Measurements from ENCODE around the gene NLN. TPM values are rescaled to one million over a fixed set of nuclear protein-coding genes. Genes with fewer than 3 reads are reported as not detected.

The NLN gene
- total RNA-seq, 4 donors from 2014 or later: 8.7 to 11.9 (median 9.1) TPM

DNA sequence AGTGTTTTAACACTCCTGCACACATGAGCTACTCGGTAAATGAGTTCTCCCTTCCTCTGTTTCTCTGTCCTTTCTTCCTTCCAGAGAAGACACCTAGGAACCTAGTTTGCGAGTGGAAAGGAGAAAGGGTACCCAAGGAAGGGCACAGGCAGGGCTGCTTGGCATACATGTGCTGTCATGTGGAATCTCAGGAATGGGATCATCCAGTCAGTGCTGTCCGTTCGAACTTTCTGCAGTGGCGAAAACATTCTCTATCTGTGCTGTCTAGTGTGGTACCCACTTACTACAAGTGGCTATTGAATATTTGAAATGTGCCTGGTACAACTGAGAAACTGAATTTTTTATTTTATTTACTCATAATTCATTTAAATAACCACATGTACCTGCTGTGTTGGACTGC is 28.0 kb downstream of the NLN start:
- WGBS: 95% methylated on average over 5 of the region's 5 CpGs
- TF ChIP-seq POLR2AphosphoS5 (IDR thresholded peaks at IDR 0.05) (no peak), POLR2A (IDR thresholded peaks at IDR 0.05; ENCODE audit: low read depth) (no peak), EP300 (IDR thresholded peaks at IDR 0.05) (no peak)
- TF ChIP-seq, protein P1, sequence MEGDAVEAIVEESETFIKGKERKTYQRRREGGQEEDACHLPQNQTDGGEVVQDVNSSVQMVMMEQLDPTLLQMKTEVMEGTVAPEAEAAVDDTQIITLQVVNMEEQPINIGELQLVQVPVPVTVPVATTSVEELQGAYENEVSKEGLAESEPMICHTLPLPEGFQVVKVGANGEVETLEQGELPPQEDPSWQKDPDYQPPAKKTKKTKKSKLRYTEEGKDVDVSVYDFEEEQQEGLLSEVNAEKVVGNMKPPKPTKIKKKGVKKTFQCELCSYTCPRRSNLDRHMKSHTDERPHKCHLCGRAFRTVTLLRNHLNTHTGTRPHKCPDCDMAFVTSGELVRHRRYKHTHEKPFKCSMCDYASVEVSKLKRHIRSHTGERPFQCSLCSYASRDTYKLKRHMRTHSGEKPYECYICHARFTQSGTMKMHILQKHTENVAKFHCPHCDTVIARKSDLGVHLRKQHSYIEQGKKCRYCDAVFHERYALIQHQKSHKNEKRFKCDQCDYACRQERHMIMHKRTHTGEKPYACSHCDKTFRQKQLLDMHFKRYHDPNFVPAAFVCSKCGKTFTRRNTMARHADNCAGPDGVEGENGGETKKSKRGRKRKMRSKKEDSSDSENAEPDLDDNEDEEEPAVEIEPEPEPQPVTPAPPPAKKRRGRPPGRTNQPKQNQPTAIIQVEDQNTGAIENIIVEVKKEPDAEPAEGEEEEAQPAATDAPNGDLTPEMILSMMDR (IDR thresholded peaks at IDR 0.05): no peak
- intact Hi-C loops (cut with DNase I): no loop called here

DNA sequence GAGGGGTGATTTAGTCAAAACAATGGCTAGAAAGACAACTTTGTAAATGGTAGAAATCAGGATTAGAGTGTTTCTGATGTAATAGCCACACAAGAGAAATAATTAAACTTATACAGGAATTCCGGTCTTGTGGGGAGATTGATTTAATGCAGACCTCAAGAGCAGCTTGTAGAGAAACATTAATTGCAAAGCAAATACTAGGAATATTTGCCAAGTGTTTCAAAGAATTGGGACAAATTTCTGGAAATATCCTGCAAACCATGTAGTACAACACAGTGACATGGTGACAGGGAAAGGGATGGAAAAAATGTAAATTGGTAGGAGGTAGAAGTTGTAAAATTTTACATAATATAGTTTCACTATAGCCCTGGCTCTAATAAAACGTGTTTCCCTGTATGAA is 28.9 kb downstream of the NLN start:
- H3K27ac ChIP-seq (replicated peaks in 1 of 4): no peak overlapping the region
- H3K9me3 ChIP-seq: no peaks in the 10 kb centered on the region
- H3K27me3 ChIP-seq: no peaks in the 10 kb centered on the region
- TF ChIP-seq POLR2AphosphoS5 (IDR thresholded peaks at IDR 0.05): no peak
- TF ChIP-seq POLR2A (IDR thresholded peaks at IDR 0.05; ENCODE audit: low read depth): no peak
- TF ChIP-seq, protein P1 (IDR thresholded peaks at IDR 0.05): no peak
- no peak for TF ChIP-seq EP300 (IDR thresholded peaks at IDR 0.05)
- WGBS: 76% methylated on average over 2 of the region's 2 CpGs
- peaks cover 0 to 3% (median 0%) of the 10 kb centered on the region in 4 donors for H3K4me1 ChIP-seq
- no peak for DNase-seq (ENCODE audit: extremely low spot score)
- H3K4me3 ChIP-seq: no peak overlapping the region
- intact Hi-C loops (cut with DNase I): no loop called here
- no peaks in the 10 kb centered on the region for H3K36me3 ChIP-seq

More for the DNA sequence above, 28.0 kb downstream of the NLN start:
- H3K4me3 ChIP-seq: no peak overlapping the region
- no peak for DNase-seq (ENCODE audit: extremely low spot score)
- no peaks in the 10 kb centered on the region for H3K27me3 ChIP-seq
- H3K27ac ChIP-seq (replicated peaks in 1 of 4): no peak overlapping the region
- no peaks in the 10 kb centered on the region for H3K36me3 ChIP-seq
- peaks cover 0 to 3% (median 0%) of the 10 kb centered on the region in 4 donors for H3K4me1 ChIP-seq
- no peaks in the 10 kb centered on the region for H3K9me3 ChIP-seq

DNA sequence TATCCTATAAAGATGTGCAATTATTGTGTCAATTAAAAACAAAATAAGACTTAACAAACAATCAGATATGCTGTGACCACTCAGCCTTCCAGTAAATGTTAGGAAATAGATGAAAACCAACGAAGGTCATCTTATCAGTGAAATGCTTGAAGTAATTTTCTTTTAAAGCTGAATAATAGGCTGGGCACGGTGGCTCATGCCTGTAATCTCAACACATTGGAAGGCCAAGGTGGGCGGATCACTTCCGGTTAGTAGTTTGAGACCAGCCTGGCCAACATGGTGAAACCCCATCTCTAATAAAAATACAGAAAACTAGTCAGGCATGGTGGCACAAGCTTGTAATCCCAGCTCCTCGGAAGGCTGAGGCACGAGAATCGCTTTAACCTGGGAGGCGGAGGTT is 31.2 kb downstream of the NLN start:
- peaks cover 0 to 3% (median 0%) of the 10 kb centered on the region in 4 donors for H3K4me1 ChIP-seq
- no peak for DNase-seq (ENCODE audit: extremely low spot score)
- intact Hi-C loops (cut with DNase I): no loop called here
- H3K27me3 ChIP-seq: no peaks in the 10 kb centered on the region
- WGBS: 96% methylated on average over 8 of the region's 8 CpGs
- no peaks in the 10 kb centered on the region for H3K36me3 ChIP-seq
- H3K4me3 ChIP-seq: no peak overlapping the region
- no peaks in the 10 kb centered on the region for H3K9me3 ChIP-seq
- H3K27ac ChIP-seq (replicated peaks in 1 of 4): no peak overlapping the region
- no peak for TF ChIP-seq EP300 (IDR thresholded peaks at IDR 0.05)
- no peak for TF ChIP-seq POLR2AphosphoS5 (IDR thresholded peaks at IDR 0.05)
- TF ChIP-seq POLR2A (IDR thresholded peaks at IDR 0.05; ENCODE audit: low read depth): no peak
- TF ChIP-seq, protein P1 (IDR thresholded peaks at IDR 0.05): no peak

DNA sequence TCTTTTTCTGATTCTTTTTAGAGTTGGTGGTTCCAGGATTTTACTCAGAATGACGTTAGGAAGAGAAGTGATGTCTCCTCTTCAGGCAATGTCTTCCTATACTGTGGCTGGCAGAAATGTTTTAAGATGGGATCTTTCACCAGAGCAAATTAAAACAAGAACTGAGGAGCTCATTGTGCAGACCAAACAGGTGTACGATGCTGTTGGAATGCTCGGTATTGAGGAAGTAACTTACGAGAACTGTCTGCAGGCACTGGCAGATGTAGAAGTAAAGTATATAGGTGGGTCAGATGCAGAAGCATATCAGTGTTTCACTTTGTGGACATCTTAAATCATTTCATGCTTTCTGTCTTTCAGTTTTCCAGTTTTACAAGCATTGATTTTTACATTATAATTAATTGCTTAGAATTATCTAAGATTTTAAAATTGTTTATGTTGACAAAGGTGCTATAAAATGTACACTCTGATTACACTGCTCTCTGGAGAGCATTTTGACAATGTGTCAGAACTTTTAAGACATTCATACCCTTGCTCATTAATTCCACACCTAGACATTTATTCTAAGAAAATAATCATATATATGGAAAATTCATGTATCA is 36.6 kb downstream of the NLN start:
- peaks cover 0 to 7% (median 2%) of the 10 kb centered on the region in 4 donors for H3K4me1 ChIP-seq
- H3K9me3 ChIP-seq: no peaks in the 10 kb centered on the region
- H3K36me3 ChIP-seq: peaks cover 0 to 18% (median 2%) of the 10 kb centered on the region in 4 donors
- intact Hi-C loops (cut with DNase I): no loop called here
- H3K27ac ChIP-seq (replicated peaks in 1 of 4): no peak overlapping the region
- no peak for TF ChIP-seq POLR2A (IDR thresholded peaks at IDR 0.05; ENCODE audit: low read depth)
- TF ChIP-seq, protein P1 (IDR thresholded peaks at IDR 0.05): no peak
- TF ChIP-seq EP300 (IDR thresholded peaks at IDR 0.05): no peak
- no peaks in the 10 kb centered on the region for H3K27me3 ChIP-seq
- no peak for DNase-seq (ENCODE audit: extremely low spot score)
- 83% methylated on average over 4 of the region's 4 CpGs for WGBS
- no peak overlapping the region for H3K4me3 ChIP-seq
